B cell (primary cell): ENCODE results near the gene PTGS2. TPM values are rescaled to one million over a fixed set of nuclear protein-coding genes. Genes with fewer than 3 reads are reported as not detected.

Experiments used
- ATAC-seq: fragments of 200-7000 bp; cut with Tn5 transposase; one replicate; pipeline ENCODE4 v1.10.0; 2021; ENCODE audit warnings: low read depth, mild to moderate bottlenecking, moderate number of reproducible peaks, moderate library complexity
- CTCF ChIA-PET: fragments of 350-600 bp; sonication (Branson Sonifier 250); formaldehyde crosslinking; loops from one replicate; lab custom pipeline; 2021; ENCODE audit warnings: antibody characterized with exemption, inconsistent platforms; lab: Charles Lee
- POLR2A ChIA-PET: fragments of 350-600 bp; sonication (Branson Sonifier 250); formaldehyde crosslinking; loops from one replicate; lab custom pipeline; 2021; ENCODE audit warnings: antibody characterized with exemption; lab: Charles Lee
- DNase-seq: peaks from one replicate; pipeline ENCODE4 v3.0.0; 2013
- H2AFZ ChIP-seq: 2 replicates; pipeline ENCODE4 v1.6.1; 2012; ENCODE audit warnings: mild to moderate bottlenecking, low read depth, low read length; ENCODE audit not compliant: insufficient read depth, poor library complexity, severe bottlenecking
- H3K27ac ChIP-seq, 2 donors: 1 replicate in 1 of 2; 2 replicates in 1 of 2; pipeline ENCODE4 v1.5.1; 2012 to 2013; ENCODE audit warnings: low read length in 2 of 2, mild to moderate bottlenecking in 2 of 2, moderate library complexity in 1 of 2
- H3K27me3 ChIP-seq, 4 experiments: fragments of 200-600 bp in 1 of 4; sonication (generic) in 1 of 4; replicated peaks in 1 of 4; 1 replicate in 2 of 4; 2 replicates in 2 of 4; pipeline versions ENCODE4 v1.6.1 to v1.7.0; 2013 to 2016; ENCODE audit warnings: low read length in 3 of 4, mild to moderate bottlenecking in 2 of 4, mixed read lengths in 1 of 4, moderate library complexity in 1 of 4; ENCODE audit not compliant: insufficient read depth in 4 of 4, control insufficient read depth in 3 of 4; ENCODE audit errors: control extremely low read depth in 1 of 4
- H3K36me3 ChIP-seq, 2 experiments: replicated peaks in 1 of 2; 1 replicate in 1 of 2; 2 replicates in 1 of 2; pipeline versions ENCODE4 v1.6.1 to v1.7.1; 2013; ENCODE audit warnings: low read length in 1 of 2; ENCODE audit not compliant: insufficient read depth in 2 of 2, control insufficient read depth in 1 of 2; ENCODE audit errors: control extremely low read depth in 1 of 2, extremely low read depth in 1 of 2
- H3K4me1 ChIP-seq, 2 donors: fragments of 200-600 bp in 1 of 2; sonication (generic) in 1 of 2; 1 replicate in 1 of 2; 2 replicates in 1 of 2; pipeline versions ENCODE4 v1.5.1 to v1.6.1; 2013 to 2017; ENCODE audit warnings: low read length in 2 of 2; ENCODE audit not compliant: control insufficient read depth in 2 of 2, insufficient read depth in 2 of 2
- H3K4me2 ChIP-seq: replicated peaks from 2 replicates; pipeline ENCODE3; 2012; ENCODE audit warnings: mild to moderate bottlenecking, low read depth, low read length; ENCODE audit not compliant: poor library complexity, severe bottlenecking
- H3K4me3 ChIP-seq, 5 experiments: fragments of 200-600 bp in 1 of 5; sonication (generic) in 1 of 5; 1 replicate in 3 of 5; 2 replicates in 2 of 5; pipeline versions ENCODE4 v1.5.1 to v1.7.0; 2011 to 2016; ENCODE audit warnings: low read length in 4 of 5, mild to moderate bottlenecking in 4 of 5, low read depth in 2 of 5, control low read depth in 1 of 5, moderate library complexity in 1 of 5; ENCODE audit not compliant: insufficient read depth in 1 of 5; ENCODE audit errors: control extremely low read depth in 1 of 5, extremely low read depth in 1 of 5
- H3K79me2 ChIP-seq: fragments of 200-600 bp; sonication (generic); one replicate; pipeline ENCODE4 v1.6.0; 2016; ENCODE audit warnings: low read length; ENCODE audit not compliant: control insufficient read depth, insufficient read depth
- H3K9ac ChIP-seq: fragments of 200-600 bp; sonication (generic); 2 replicates; pipeline ENCODE4 v1.6.1; 2017; ENCODE audit warnings: mild to moderate bottlenecking, low read length, moderate library complexity
- H3K9me3 ChIP-seq, 3 donors: one replicate each; pipeline versions ENCODE4 v1.6.1 to v1.7.1; 2013; ENCODE audit warnings: low read length in 2 of 3; ENCODE audit not compliant: control insufficient read depth in 2 of 3, insufficient read depth in 1 of 3; ENCODE audit errors: control extremely low read depth in 1 of 3
- H4K20me1 ChIP-seq: 2 replicates; pipeline ENCODE4 v1.6.0; 2012; ENCODE audit warnings: mild to moderate bottlenecking, low read length; ENCODE audit not compliant: insufficient read depth, control insufficient read depth, poor library complexity, severe bottlenecking
- H3K27ac Mint-ChIP-seq: one replicate; pipeline ENCODE4 v1.8.0; 2021; ENCODE audit warnings: mixed read lengths
- H3K27me3 Mint-ChIP-seq: one replicate; pipeline ENCODE4 v1.8.0; 2021; ENCODE audit warnings: mixed read lengths
- H3K4me1 Mint-ChIP-seq: one replicate; pipeline ENCODE4 v1.8.0; 2021; ENCODE audit warnings: mixed read lengths
- H3K4me3 Mint-ChIP-seq: one replicate; pipeline ENCODE4 v1.8.0; 2021; ENCODE audit warnings: mixed read lengths
- H3K9me3 Mint-ChIP-seq: one replicate; pipeline ENCODE4 v1.8.0; 2022; ENCODE audit warnings: mixed read lengths; ENCODE audit not compliant: insufficient read depth
- CTCF ChIP-seq: fragments of 200-600 bp; IDR thresholded peaks from one replicate; pipeline ENCODE4 v1.8.0; 2022; ENCODE audit warnings: antibody characterized with exemption, mild to moderate bottlenecking
- EZH2 ChIP-seq: IDR thresholded peaks from 2 replicates; pipeline ENCODE4 v1.6.1; 2012; ENCODE audit warnings: borderline replicate concordance, low read depth, mild to moderate bottlenecking, moderate library complexity, low read length; ENCODE audit not compliant: insufficient read depth, poor library complexity, severe bottlenecking
- WGBS: methylation state at CpG from one replicate; pipeline ENCODE4 v1.1.5; 2013; ENCODE audit warnings: missing lambda C conversion rate; ENCODE audit not compliant: insufficient coverage; 5-methylcytosine and 5-hydroxymethylcytosine counted together
- intact Hi-C: fragments of 100-400 bp; cut with micrococcal nuclease; formaldehyde crosslinking; loops from one replicate; pipeline ENCODE4 v1.10.0; 2022
- polyA plus RNA-seq: library from polyadenylated mRNA; depleted of rRNA; stranded (reverse); fragments of >200 nt; gene quantifications from 2 replicates; pipeline ENCODE4 v1.2.3, GENCODE V29; 2012
- total RNA-seq, 2 donors: library from RNA; stranded (reverse); fragments of 120-200 nt in 1 of 2; gene quantifications; 1 replicate in 1 of 2; 2 replicates in 1 of 2; pipeline versions ENCODE4 v1.2.3 to v1.2.4, GENCODE V29; 2013 to 2022

The PTGS2 gene
- total and polyA plus RNA-seq, 2 donors (not counting 1 experiment from before 2014, with no cell fraction given) = 0.85 TPM; not detected in 1

GRCh38 chr1:186655876-186656275, 24.3 kb downstream of the PTGS2 start:
- Histone ChIP-seq H3K79me2 (no peaks in the 10 kb centered on the region), H3K4me3 (no peak overlapping the region), H3K4me1 (no peaks in the 10 kb centered on the region), H3K36me3 (no peaks in the 10 kb centered on the region), H4K20me1 (no peaks in the 10 kb centered on the region), H3K27me3 (no peaks in the 10 kb centered on the region), H3K4me2 (no peak overlapping the region), H3K27ac (no peak overlapping the region), H3K9ac (no peak overlapping the region), H3K9me3 (peaks cover 0 to 4% (median 0%) of the 10 kb centered on the region in 3 donors), H2AFZ (no peak overlapping the region)
- Mint-ChIP-seq H3K9me3 (peaks cover 9% of the 10 kb centered on the region), H3K4me1 (no peaks in the 10 kb centered on the region), H3K4me3 (no peak overlapping the region), H3K27me3 (peaks cover 5% of the 10 kb centered on the region), H3K27ac (no peak overlapping the region)
- CTCF ChIA-PET = no interaction called here
- POLR2A ChIA-PET = no interaction called here
- no peak for TF ChIP-seq CTCF
- no peak for TF ChIP-seq EZH2
- ATAC-seq (no peak), DNase-seq (no peak)
- WGBS = 92% methylated on average over 1 of the region's 3 CpGs
- intact Hi-C loops = no loop called here

- no peak overlapping the region for H3K4me3 Mint-ChIP-seq
- WGBS = no CpG with 5 or more reads among the region's 3 CpGs
- no peak overlapping the region for H2AFZ ChIP-seq
- H3K4me2 ChIP-seq = no peak overlapping the region
- H3K9ac ChIP-seq = no peak overlapping the region
- H3K36me3 ChIP-seq = no peaks in the 10 kb centered on the region
- H3K9me3 Mint-ChIP-seq = peaks cover 9% of the 10 kb centered on the region
- H3K27ac ChIP-seq = no peak overlapping the region
- no peak for DNase-seq
- no peaks in the 10 kb centered on the region for H3K27me3 ChIP-seq
- POLR2A ChIA-PET = no interaction called here
- no peaks in the 10 kb centered on the region for H4K20me1 ChIP-seq
- CTCF ChIA-PET = no interaction called here
- TF ChIP-seq EZH2 = no peak
- ATAC-seq = no peak
- intact Hi-C loops = no loop called here
- no peak overlapping the region for H3K4me3 ChIP-seq
- peaks cover 5% of the 10 kb centered on the region for H3K27me3 Mint-ChIP-seq
- no peaks in the 10 kb centered on the region for H3K4me1 ChIP-seq
- H3K79me2 ChIP-seq = no peaks in the 10 kb centered on the region
- H3K27ac Mint-ChIP-seq = no peak overlapping the region
- H3K9me3 ChIP-seq = peaks cover 0 to 4% (median 0%) of the 10 kb centered on the region in 3 donors
- no peaks in the 10 kb centered on the region for H3K4me1 Mint-ChIP-seq
Observed at GRCh38 chr1:186654741-186655140, 25.5 kb downstream of the PTGS2 start.
